Measurements from ENCODE around the gene MAFB. TPM values are rescaled to one million over a fixed set of nuclear protein-coding genes. Genes with fewer than 3 reads are reported as not detected.

MAFB gene
- total and polyA plus RNA-seq, 4 donors, result 9.7 to 12.9 (median 11.4) TPM

DNA sequence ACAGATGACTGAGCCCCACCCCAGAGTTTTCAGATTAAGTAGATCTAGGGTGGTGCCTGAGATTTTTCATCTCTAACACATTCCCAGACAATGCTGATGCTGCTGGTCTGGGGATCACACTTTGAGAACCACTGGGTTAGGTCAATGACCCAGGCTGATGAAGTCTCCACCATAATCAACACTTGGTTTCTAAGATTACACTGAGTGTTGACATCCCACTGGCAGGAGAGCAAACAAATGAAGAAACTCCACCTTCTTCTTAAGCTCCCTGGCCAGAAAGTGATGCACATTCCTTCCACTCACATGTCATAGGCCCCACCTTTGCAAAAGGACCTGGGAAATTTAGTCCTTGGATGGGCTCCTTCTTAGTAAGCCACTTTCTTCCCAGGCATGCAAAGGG lies 53.1 kb downstream of the MAFB start:
- Histone ChIP-seq H3K27me3 (ENCODE audit: control insufficient read depth in 4 of 4, insufficient read depth in 4 of 4, low read length in 3 of 4) (no peaks in the 10 kb centered on the region), H3K36me3 (ENCODE audit: control insufficient read depth in 4 of 4, insufficient read depth in 3 of 4, low read depth in 1 of 4, low read length in 3 of 4) (no peaks in the 10 kb centered on the region), H3K4me3 (ENCODE audit: low read depth in 1 of 3, low read length in 3 of 3) (no peak overlapping the region), H3K27ac (ENCODE audit: low read depth in 1 of 2, low read length in 2 of 2) (no peak overlapping the region), H3K9me3 (ENCODE audit: control insufficient read depth in 4 of 4, low read length in 3 of 4) (no peaks in the 10 kb centered on the region), H3K4me1 (ENCODE audit: control insufficient read depth in 4 of 4, insufficient read depth in 4 of 4, low read length in 3 of 4) (peaks cover 0 to 22% (median 17%) of the 10 kb centered on the region in 4 donors), H3K9ac (ENCODE audit: low read depth in 1 of 2, low read length in 2 of 2) (no peak overlapping the region)
- TF ChIP-seq RAD21 (IDR thresholded peaks at IDR 0.05), result no peak
- no peak for TF ChIP-seq TAF1 (conservative IDR thresholded peaks at IDR 0.05)
- TF ChIP-seq, protein P1, sequence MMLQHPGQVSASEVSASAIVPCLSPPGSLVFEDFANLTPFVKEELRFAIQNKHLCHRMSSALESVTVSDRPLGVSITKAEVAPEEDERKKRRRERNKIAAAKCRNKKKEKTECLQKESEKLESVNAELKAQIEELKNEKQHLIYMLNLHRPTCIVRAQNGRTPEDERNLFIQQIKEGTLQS (IDR thresholded peaks at IDR 0.05), result no peak
- no peak for TF ChIP-seq HNF4G (IDR thresholded peaks at IDR 0.05)
- no peak for TF ChIP-seq JUND (IDR thresholded peaks at IDR 0.05)
- TF ChIP-seq, protein P2, sequence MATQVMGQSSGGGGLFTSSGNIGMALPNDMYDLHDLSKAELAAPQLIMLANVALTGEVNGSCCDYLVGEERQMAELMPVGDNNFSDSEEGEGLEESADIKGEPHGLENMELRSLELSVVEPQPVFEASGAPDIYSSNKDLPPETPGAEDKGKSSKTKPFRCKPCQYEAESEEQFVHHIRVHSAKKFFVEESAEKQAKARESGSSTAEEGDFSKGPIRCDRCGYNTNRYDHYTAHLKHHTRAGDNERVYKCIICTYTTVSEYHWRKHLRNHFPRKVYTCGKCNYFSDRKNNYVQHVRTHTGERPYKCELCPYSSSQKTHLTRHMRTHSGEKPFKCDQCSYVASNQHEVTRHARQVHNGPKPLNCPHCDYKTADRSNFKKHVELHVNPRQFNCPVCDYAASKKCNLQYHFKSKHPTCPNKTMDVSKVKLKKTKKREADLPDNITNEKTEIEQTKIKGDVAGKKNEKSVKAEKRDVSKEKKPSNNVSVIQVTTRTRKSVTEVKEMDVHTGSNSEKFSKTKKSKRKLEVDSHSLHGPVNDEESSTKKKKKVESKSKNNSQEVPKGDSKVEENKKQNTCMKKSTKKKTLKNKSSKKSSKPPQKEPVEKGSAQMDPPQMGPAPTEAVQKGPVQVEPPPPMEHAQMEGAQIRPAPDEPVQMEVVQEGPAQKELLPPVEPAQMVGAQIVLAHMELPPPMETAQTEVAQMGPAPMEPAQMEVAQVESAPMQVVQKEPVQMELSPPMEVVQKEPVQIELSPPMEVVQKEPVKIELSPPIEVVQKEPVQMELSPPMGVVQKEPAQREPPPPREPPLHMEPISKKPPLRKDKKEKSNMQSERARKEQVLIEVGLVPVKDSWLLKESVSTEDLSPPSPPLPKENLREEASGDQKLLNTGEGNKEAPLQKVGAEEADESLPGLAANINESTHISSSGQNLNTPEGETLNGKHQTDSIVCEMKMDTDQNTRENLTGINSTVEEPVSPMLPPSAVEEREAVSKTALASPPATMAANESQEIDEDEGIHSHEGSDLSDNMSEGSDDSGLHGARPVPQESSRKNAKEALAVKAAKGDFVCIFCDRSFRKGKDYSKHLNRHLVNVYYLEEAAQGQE (IDR thresholded peaks at IDR 0.05), result no peak
- no peak for TF ChIP-seq FOXA2 (IDR thresholded peaks at IDR 0.05)
- no peak for DNase-seq (ENCODE audit: low spot score)

Data from liver (tissue), 9 donors.